ENCODE data around the gene F11.

DNA sequence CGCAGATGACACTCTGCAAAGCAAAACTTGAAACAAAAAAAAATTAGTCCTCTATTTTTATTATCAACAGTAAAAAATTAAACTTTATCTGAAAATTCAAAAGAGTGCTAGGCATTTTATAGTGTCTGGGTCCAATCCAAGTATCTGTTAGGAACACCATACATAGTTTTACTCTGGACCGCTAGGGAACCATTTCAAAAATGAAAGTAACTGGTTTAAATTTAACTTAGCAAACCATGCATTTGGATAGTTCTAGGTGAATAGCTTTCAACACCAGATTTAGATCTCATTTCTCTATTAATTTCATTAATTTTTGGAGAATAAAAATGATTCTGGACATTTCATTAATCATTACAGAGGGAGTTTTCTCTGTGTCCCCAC is 37.5 kb upstream of the F11 start:
- TF ChIP-seq POLR2A (IDR thresholded peaks at IDR 0.05; ENCODE audit: low read depth, low read length) (no peak), POLR2AphosphoS5 (IDR thresholded peaks at IDR 0.05; ENCODE audit: low read depth, low read length) (no peak), TAF1 (IDR thresholded peaks at IDR 0.05; ENCODE audit: low read depth, low read length) (no peak), SPI1 (IDR thresholded peaks at IDR 0.05; ENCODE audit: low read depth, low read length) (no peak)

Measured in GM12891 (cell line).